IMR-90 (cell line): ENCODE measurements around the gene LDHA. TPM values are rescaled to one million over a fixed set of nuclear protein-coding genes. Genes with fewer than 3 reads are reported as not detected.

ENCODE experiments used
- ATAC-seq: fragments of 200-7000 bp; cut with Tn5 transposase; 2 replicates; pipeline ENCODE4 v1.9.1; 2020; ENCODE audit warnings: low read depth, mild to moderate bottlenecking, moderate library complexity
- BruUV-seq: library from RNA; stranded (reverse); fragments of 400-500 nt; replicated peaks from 2 replicates; lab custom pipeline; 2021; lab: Mats Ljungman, UMichigan
- CTCF ChIA-PET: fragments of 300-600 bp; formaldehyde crosslinking; extraction: SDS; loops from one replicate; lab custom pipeline; 2021; ENCODE audit warnings: antibody characterized with exemption; lab: Yijun Ruan, JAX
- POLR2A ChIA-PET: fragments of 300-600 bp; sonication (Branson Sonifier 250); formaldehyde crosslinking; loops from one replicate; lab custom pipeline; 2022; ENCODE audit warnings: antibody characterized with exemption; ENCODE audit not compliant: unreplicated experiment; lab: Charles Lee
- DNase-seq: peaks from one replicate; pipeline ENCODE4 v3.0.0; 2013
- H2AFZ ChIP-seq: replicated peaks from 2 replicates; pipeline ENCODE3; 2013; ENCODE audit warnings: low read length, mild to moderate bottlenecking; ENCODE audit not compliant: poor library complexity
- H2AK5ac ChIP-seq: 2 replicates; pipeline ENCODE4 v1.6.1; 2013; ENCODE audit warnings: low read depth, low read length, inconsistent platforms
- H2AK9ac ChIP-seq: replicated peaks from 2 replicates; pipeline ENCODE3; 2013; ENCODE audit warnings: mild to moderate bottlenecking, low read depth, low read length, moderate library complexity; ENCODE audit not compliant: poor library complexity
- H2BK120ac ChIP-seq: 2 replicates; pipeline ENCODE4 v1.6.1; 2013; ENCODE audit warnings: low read depth, low read length, inconsistent platforms
- H2BK15ac ChIP-seq: 3 replicates; pipeline ENCODE4 v1.6.1; 2013; ENCODE audit warnings: low read depth, low read length, inconsistent platforms
- H2BK20ac ChIP-seq: 2 replicates; pipeline ENCODE4 v1.6.1; 2013; ENCODE audit warnings: low read depth, mild to moderate bottlenecking, inconsistent platforms, low read length, moderate library complexity
- H2BK5ac ChIP-seq: 2 replicates; pipeline ENCODE4 v1.6.1; 2013; ENCODE audit warnings: mild to moderate bottlenecking, low read depth, low read length, inconsistent platforms; ENCODE audit not compliant: poor library complexity, severe bottlenecking
- H3K14ac ChIP-seq: replicated peaks from 2 replicates; pipeline ENCODE4 v1.6.1; 2013; ENCODE audit warnings: low read depth, low read length, inconsistent platforms
- H3K18ac ChIP-seq: 2 replicates; pipeline ENCODE4 v1.6.1; 2013; ENCODE audit warnings: low read depth, low read length, control low read depth
- H3K23ac ChIP-seq: 2 replicates; pipeline ENCODE4 v1.6.1; 2013; ENCODE audit warnings: low read depth, low read length, inconsistent platforms
- H3K27ac ChIP-seq: 2 replicates; pipeline ENCODE4 v1.5.1; 2013; ENCODE audit warnings: mild to moderate bottlenecking, control low read depth, low read length; ENCODE audit not compliant: insufficient read depth
- H3K27me3 ChIP-seq: 2 replicates; pipeline ENCODE4 v1.6.1; 2013; ENCODE audit warnings: low read length; ENCODE audit not compliant: control insufficient read depth, insufficient read depth
- H3K36me3 ChIP-seq: 2 replicates; pipeline ENCODE4 v1.6.1; 2013; ENCODE audit warnings: low read length, mixed read lengths; ENCODE audit not compliant: control insufficient read depth, insufficient read depth
- H3K4ac ChIP-seq: 2 replicates; pipeline ENCODE4 v1.6.1; 2013; ENCODE audit warnings: low read depth, low read length, inconsistent platforms
- H3K4me1 ChIP-seq: 2 replicates; pipeline ENCODE4 v1.6.1; 2013; ENCODE audit warnings: low read length, mixed read lengths; ENCODE audit not compliant: control insufficient read depth, insufficient read depth
- H3K4me2 ChIP-seq: 2 replicates; pipeline ENCODE4 v1.6.1; 2013; ENCODE audit warnings: low read depth, mild to moderate bottlenecking, control low read depth, low read length, moderate library complexity
- H3K4me3 ChIP-seq: 2 replicates; pipeline ENCODE4 v1.5.1; 2013; ENCODE audit warnings: low read depth, mild to moderate bottlenecking, control low read depth, low read length, moderate library complexity; ENCODE audit not compliant: insufficient read depth
- H3K56ac ChIP-seq: 2 replicates; pipeline ENCODE4 v1.6.1; 2013; ENCODE audit warnings: low read length, inconsistent platforms; ENCODE audit not compliant: insufficient read depth; ENCODE audit errors: extremely low read depth
- H3K79me1 ChIP-seq, 2 experiments: 2 replicates each; pipeline ENCODE4 v1.6.1; 2013; ENCODE audit warnings: low read length in 2 of 2, inconsistent platforms in 1 of 2, low read depth in 1 of 2
- H3K9ac ChIP-seq: 2 replicates; pipeline ENCODE4 v1.6.1; 2013; ENCODE audit warnings: low read depth, low read length, control low read depth
- H3K9me1 ChIP-seq: 2 replicates; pipeline ENCODE4 v1.6.1; 2013; ENCODE audit warnings: low read length, inconsistent platforms; ENCODE audit not compliant: insufficient read depth
- H3K9me3 ChIP-seq: 2 replicates; pipeline ENCODE4 v1.6.1; 2013; ENCODE audit warnings: low read length; ENCODE audit not compliant: control insufficient read depth, insufficient read depth
- H4K20me1 ChIP-seq: 2 replicates; pipeline ENCODE4 v1.6.1; 2013; ENCODE audit warnings: low read length, inconsistent platforms; ENCODE audit not compliant: insufficient read depth
- H4K5ac ChIP-seq: 2 replicates; pipeline ENCODE4 v1.6.1; 2013; ENCODE audit warnings: mild to moderate bottlenecking, low read depth, low read length, control low read depth
- H4K8ac ChIP-seq, 2 experiments: 2 replicates each; pipeline ENCODE4 v1.6.1; 2013; ENCODE audit warnings: low read depth in 2 of 2, low read length in 2 of 2, control low read depth in 1 of 2, inconsistent platforms in 1 of 2
- H4K91ac ChIP-seq: 2 replicates; pipeline ENCODE4 v1.6.1; 2013; ENCODE audit warnings: low read depth, low read length, inconsistent platforms; ENCODE audit not compliant: insufficient read depth
- BHLHE40 ChIP-seq: fragments of 150-350 bp; IDR thresholded peaks from 2 replicates; pipeline ENCODE4 v1.6.1; 2016; ENCODE audit warnings: mild to moderate bottlenecking, low read depth, low read length
- CEBPB ChIP-seq: IDR thresholded peaks from 2 replicates; pipeline ENCODE4 v1.6.1; 2012; ENCODE audit warnings: low read depth, low read length, improper control_type of control experiment
- CHD1 ChIP-seq: IDR thresholded peaks from 2 replicates; pipeline ENCODE4 v1.6.1; 2012; ENCODE audit warnings: low read depth, low read length, improper control_type of control experiment
- FOS ChIP-seq: fragments of 150-350 bp; IDR thresholded peaks from 2 replicates; pipeline ENCODE4 v1.6.1; 2016; ENCODE audit warnings: low read depth, low read length
- MAFK ChIP-seq: IDR thresholded peaks from 2 replicates; pipeline ENCODE4 v1.6.1; 2012; ENCODE audit warnings: low read depth, low read length, improper control_type of control experiment
- MAZ ChIP-seq: IDR thresholded peaks from 2 replicates; pipeline ENCODE4 v1.6.1; 2012; ENCODE audit warnings: low read depth, mild to moderate bottlenecking, low read length, improper control_type of control experiment, moderate library complexity, borderline replicate concordance
- MXI1 ChIP-seq: IDR thresholded peaks from 2 replicates; pipeline ENCODE4 v1.6.1; 2012; ENCODE audit warnings: low read depth, mild to moderate bottlenecking, low read length, moderate library complexity, borderline replicate concordance
- NFE2L2 ChIP-seq: fragments of 150-350 bp; IDR thresholded peaks from 2 replicates; pipeline ENCODE4 v1.6.1; 2016; ENCODE audit warnings: low read depth, mild to moderate bottlenecking, low read length
- POLR2A ChIP-seq: IDR thresholded peaks from 2 replicates; pipeline ENCODE4 v1.6.1; 2012; ENCODE audit warnings: mild to moderate bottlenecking, low read depth, low read length
- RAD21 ChIP-seq: IDR thresholded peaks from 2 replicates; pipeline ENCODE4 v1.6.1; 2012; ENCODE audit warnings: low read length, improper control_type of control experiment
- RCOR1 ChIP-seq: IDR thresholded peaks from 2 replicates; pipeline ENCODE4 v1.6.1; 2012; ENCODE audit warnings: mild to moderate bottlenecking, low read length, improper control_type of control experiment; ENCODE audit not compliant: insufficient replicate concordance
- RFX5 ChIP-seq: IDR thresholded peaks from 2 replicates; pipeline ENCODE4 v1.8.0; 2012; ENCODE audit warnings: low read depth, mild to moderate bottlenecking, low read length, moderate library complexity
- SMC3 ChIP-seq: fragments of 150-350 bp; IDR thresholded peaks from 2 replicates; pipeline ENCODE4 v1.6.1; 2016; ENCODE audit warnings: low read depth, mild to moderate bottlenecking, antibody characterized with exemption, low read length, moderate library complexity
- WGBS, 2 experiments: methylation state at CpG; one replicate each; pipeline versions ENCODE4 v1.1.5 to v1.1.7; 2013; ENCODE audit warnings: missing lambda C conversion rate in 2 of 2; ENCODE audit not compliant: insufficient read length in 1 of 2; ENCODE audit errors: extremely low coverage in 2 of 2; 5-methylcytosine and 5-hydroxymethylcytosine counted together
- dilution Hi-C: fragments of 300-500 bp; cut with HindIII; formaldehyde crosslinking; loops from one replicate; pipeline ENCODE4 v1.14.3; 2018; ENCODE audit warnings: low sequenced_read_pairs; ENCODE audit not compliant: unreplicated experiment
- in situ Hi-C: fragments of 300-500 bp; cut with MboI; formaldehyde crosslinking; loops from 3 replicates; pipeline ENCODE4 v1.14.3; 2019; ENCODE audit warnings: low sequenced_read_pairs, inconsistent platforms, mixed read lengths
- intact Hi-C: fragments of 100-400 bp; cut with micrococcal nuclease; formaldehyde crosslinking; loops from 2 replicates; pipeline ENCODE4 v1.10.0; 2022
- polyA plus RNA-seq, 3 experiments: library from polyadenylated mRNA; depleted of rRNA; stranded (reverse); fragments of >200 nt; gene quantifications; 2 replicates each; pipeline ENCODE4 v1.2.3, GENCODE V29; 2012; ENCODE audit warnings: low replicate concordance in 1 of 3
- total RNA-seq: library from RNA; depleted of rRNA; stranded (reverse); fragments of >200 nt; gene quantifications from 2 replicates; pipeline ENCODE4 v1.2.3, GENCODE V29; 2012
- TF ChIP-seq, protein P1 (sequence below): fragments of 150-350 bp; IDR thresholded peaks from 2 replicates; pipeline ENCODE4 v1.6.1; 2017; ENCODE audit warnings: mild to moderate bottlenecking, antibody characterized with exemption, low read length, low read depth
- TF ChIP-seq, protein P2 (sequence below): conservative IDR thresholded peaks from 2 replicates; pipeline ENCODE4 v1.5.1; 2012; ENCODE audit warnings: mild to moderate bottlenecking, low read depth, low read length, improper control_type of control experiment
- TF ChIP-seq, protein P3 (sequence below): fragments of 150-350 bp; IDR thresholded peaks from 2 replicates; pipeline ENCODE4 v1.6.1; 2016; ENCODE audit warnings: low read depth, mild to moderate bottlenecking, low read length, moderate library complexity, borderline replicate concordance

The LDHA gene
- total and polyA plus RNA-seq, 2 of the 4 experiments (the other 2 are of a cell fraction), result 1,735 to 1,813 TPM

DNA sequence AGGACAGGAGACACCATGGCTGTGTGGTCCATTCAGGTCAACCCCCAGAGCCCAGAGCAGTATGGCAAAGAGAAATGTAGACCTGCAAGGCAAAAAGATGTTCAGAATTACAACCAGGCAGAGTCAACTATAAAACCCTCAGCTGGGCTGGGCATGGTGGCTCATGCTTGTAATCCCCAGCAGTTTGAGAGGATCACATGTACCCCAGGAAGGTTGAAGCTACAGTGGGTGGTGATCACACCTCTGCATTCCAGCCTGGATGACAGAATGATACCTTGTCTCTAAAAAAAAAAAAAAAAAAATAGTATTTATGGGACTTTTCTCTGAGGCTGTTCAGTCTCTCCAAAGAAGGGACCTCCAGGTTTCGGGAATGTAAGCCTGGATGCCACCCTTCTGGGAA lies 18.4 kb upstream of the LDHA start:
- Histone ChIP-seq H3K9me3 (no peaks in the 10 kb centered on the region), H3K23ac (no peak overlapping the region), H4K20me1 (no peaks in the 10 kb centered on the region), H4K5ac (no peak overlapping the region), H2AFZ (no peak overlapping the region), H3K9ac (no peak overlapping the region), H2BK5ac (no peak overlapping the region), H4K8ac (no peak overlapping the region), H3K4me1 (no peaks in the 10 kb centered on the region), H3K27ac (no peak overlapping the region), H3K9me1 (peaks cover 2% of the 10 kb centered on the region; the same call in 1 of the 2 replicates), H3K18ac (no peak overlapping the region), H3K4me3 (no peak overlapping the region), H2AK5ac (no peak overlapping the region), H3K27me3 (no peaks in the 10 kb centered on the region), H3K79me1 (no peaks in the 10 kb centered on the region), H3K14ac (no peak overlapping the region), H2BK120ac (no peak overlapping the region), H2BK20ac (no peak overlapping the region), H2BK15ac (no peak overlapping the region), H3K4me2 (no peak overlapping the region), H3K36me3 (no peaks in the 10 kb centered on the region), H3K56ac (no peak overlapping the region), H2AK9ac (no peak overlapping the region), H4K91ac (no peak overlapping the region), H3K4ac (no peak overlapping the region)
- ChIA-PET CTCF (no interaction called here), POLR2A (no interaction called here)
- intact Hi-C loops (no loop called here), in situ Hi-C loops (no loop called here), dilution Hi-C loops (no loop called here)
- no CpG with 5 or more reads among the region's 1 CpG for WGBS, 2 experiments
- ATAC-seq (no peak), DNase-seq (no peak)
- no TSS peak for BruUV-seq
- TF ChIP-seq CHD1, result no peak
- TF ChIP-seq NFE2L2, result no peak
- TF ChIP-seq, protein P1, sequence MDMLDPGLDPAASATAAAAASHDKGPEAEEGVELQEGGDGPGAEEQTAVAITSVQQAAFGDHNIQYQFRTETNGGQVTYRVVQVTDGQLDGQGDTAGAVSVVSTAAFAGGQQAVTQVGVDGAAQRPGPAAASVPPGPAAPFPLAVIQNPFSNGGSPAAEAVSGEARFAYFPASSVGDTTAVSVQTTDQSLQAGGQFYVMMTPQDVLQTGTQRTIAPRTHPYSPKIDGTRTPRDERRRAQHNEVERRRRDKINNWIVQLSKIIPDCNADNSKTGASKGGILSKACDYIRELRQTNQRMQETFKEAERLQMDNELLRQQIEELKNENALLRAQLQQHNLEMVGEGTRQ, result no peak
- TF ChIP-seq POLR2A, result no peak
- TF ChIP-seq MAFK, result no peak
- no peak for TF ChIP-seq SMC3
- no peak for TF ChIP-seq MXI1
- no peak for TF ChIP-seq FOS
- TF ChIP-seq RAD21, result no peak
- TF ChIP-seq, protein P2, sequence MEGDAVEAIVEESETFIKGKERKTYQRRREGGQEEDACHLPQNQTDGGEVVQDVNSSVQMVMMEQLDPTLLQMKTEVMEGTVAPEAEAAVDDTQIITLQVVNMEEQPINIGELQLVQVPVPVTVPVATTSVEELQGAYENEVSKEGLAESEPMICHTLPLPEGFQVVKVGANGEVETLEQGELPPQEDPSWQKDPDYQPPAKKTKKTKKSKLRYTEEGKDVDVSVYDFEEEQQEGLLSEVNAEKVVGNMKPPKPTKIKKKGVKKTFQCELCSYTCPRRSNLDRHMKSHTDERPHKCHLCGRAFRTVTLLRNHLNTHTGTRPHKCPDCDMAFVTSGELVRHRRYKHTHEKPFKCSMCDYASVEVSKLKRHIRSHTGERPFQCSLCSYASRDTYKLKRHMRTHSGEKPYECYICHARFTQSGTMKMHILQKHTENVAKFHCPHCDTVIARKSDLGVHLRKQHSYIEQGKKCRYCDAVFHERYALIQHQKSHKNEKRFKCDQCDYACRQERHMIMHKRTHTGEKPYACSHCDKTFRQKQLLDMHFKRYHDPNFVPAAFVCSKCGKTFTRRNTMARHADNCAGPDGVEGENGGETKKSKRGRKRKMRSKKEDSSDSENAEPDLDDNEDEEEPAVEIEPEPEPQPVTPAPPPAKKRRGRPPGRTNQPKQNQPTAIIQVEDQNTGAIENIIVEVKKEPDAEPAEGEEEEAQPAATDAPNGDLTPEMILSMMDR, result no peak
- no peak for TF ChIP-seq MAZ
- no peak for TF ChIP-seq BHLHE40
- no peak for TF ChIP-seq RFX5
- no peak for TF ChIP-seq RCOR1
- TF ChIP-seq, protein P3, sequence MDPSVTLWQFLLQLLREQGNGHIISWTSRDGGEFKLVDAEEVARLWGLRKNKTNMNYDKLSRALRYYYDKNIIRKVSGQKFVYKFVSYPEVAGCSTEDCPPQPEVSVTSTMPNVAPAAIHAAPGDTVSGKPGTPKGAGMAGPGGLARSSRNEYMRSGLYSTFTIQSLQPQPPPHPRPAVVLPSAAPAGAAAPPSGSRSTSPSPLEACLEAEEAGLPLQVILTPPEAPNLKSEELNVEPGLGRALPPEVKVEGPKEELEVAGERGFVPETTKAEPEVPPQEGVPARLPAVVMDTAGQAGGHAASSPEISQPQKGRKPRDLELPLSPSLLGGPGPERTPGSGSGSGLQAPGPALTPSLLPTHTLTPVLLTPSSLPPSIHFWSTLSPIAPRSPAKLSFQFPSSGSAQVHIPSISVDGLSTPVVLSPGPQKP, result no peak
- no peak for TF ChIP-seq CEBPB
